WTC11 (cell line): Measurements from ENCODE around the gene RASGRF1. TPM values are rescaled to one million over a fixed set of nuclear protein-coding genes. Genes with fewer than 3 reads are reported as not detected.
"Not testable (repeated sequence)": the region's sequence is repeated elsewhere in the genome, so short reads cannot be mapped to it uniquely, and the experiment has no call there.

Experiments
- ATAC-seq: fragments of 200-7000 bp; cut with Tn5 transposase; 2 replicates; pipeline ENCODE4 v1.10.0; 2021; ENCODE audit warnings: mild to moderate bottlenecking, moderate library complexity
- CTCF ChIA-PET: fragments of 300-600 bp; sonication (Branson Sonifier 250); formaldehyde crosslinking; loops from one replicate; lab custom pipeline; 2021; ENCODE audit warnings: antibody characterized with exemption; lab: Charles Lee
- POLR2A ChIA-PET: fragments of 350-600 bp; sonication (Branson Sonifier 250); formaldehyde crosslinking; loops from one replicate; lab custom pipeline; 2021; ENCODE audit warnings: antibody characterized with exemption; lab: Charles Lee
- DNase-seq: peaks from one replicate; pipeline ENCODE4 v3.0.0; 2021; ENCODE audit warnings: low spot score
- H3K27ac Mint-ChIP-seq: 2 replicates; pipeline ENCODE4 v1.8.0; 2021; ENCODE audit warnings: mixed read lengths
- H3K27me3 Mint-ChIP-seq: 2 replicates; pipeline ENCODE4 v1.8.0; 2021; ENCODE audit warnings: low read depth, mild to moderate bottlenecking, moderate library complexity, mixed read lengths
- H3K36me3 Mint-ChIP-seq: 2 replicates; pipeline ENCODE4 v1.8.0; 2021; ENCODE audit warnings: mixed read lengths
- H3K4me1 Mint-ChIP-seq: 2 replicates; pipeline ENCODE4 v1.8.0; 2022; ENCODE audit warnings: mixed read lengths
- H3K4me3 Mint-ChIP-seq: 2 replicates; pipeline ENCODE4 v1.8.0; 2021; ENCODE audit warnings: mild to moderate bottlenecking, moderate library complexity, mixed read lengths
- H3K9me3 Mint-ChIP-seq: 2 replicates; pipeline ENCODE4 v1.8.0; 2021; ENCODE audit warnings: mixed read lengths
- FOXK1 ChIP-seq: sonication (generic); formaldehyde crosslinking; IDR thresholded peaks from 2 replicates; pipeline ENCODE4 v1.8.0; 2022; ENCODE audit warnings: mild to moderate bottlenecking, moderate library complexity, missing genetic modification reagents
- IRF2 ChIP-seq: sonication (generic); formaldehyde crosslinking; IDR thresholded peaks from 2 replicates; pipeline ENCODE4 v1.8.0; 2022; ENCODE audit warnings: low read depth, missing genetic modification reagents, borderline replicate concordance
- OVOL2 ChIP-seq: fragments of 250-450 bp; sonication (Bioruptor Pico); IDR thresholded peaks from 2 replicates; pipeline ENCODE4 v1.9.0; 2021; ENCODE audit warnings: mild to moderate bottlenecking, borderline replicate concordance
- SOX15 ChIP-seq: fragments of 250-450 bp; sonication (Bioruptor Pico); IDR thresholded peaks from 2 replicates; pipeline ENCODE4 v1.9.0; 2021; ENCODE audit warnings: mild to moderate bottlenecking
- total RNA-seq: library from RNA; stranded (reverse); gene quantifications from 3 replicates; pipeline ENCODE4 v1.2.3, GENCODE V29; 2021
- TF ChIP-seq, protein P1 (sequence below): fragments of 250-450 bp; sonication (Bioruptor Pico); IDR thresholded peaks from 2 replicates; pipeline ENCODE4 v2.1.2; 2022; ENCODE audit warnings: mild to moderate bottlenecking, moderate library complexity
- TF ChIP-seq, protein P2 (sequence below): fragments of 250-450 bp; sonication (Bioruptor Pico); IDR thresholded peaks from 2 replicates; pipeline ENCODE4 v1.9.0; 2021; ENCODE audit warnings: mild to moderate bottlenecking
- TF ChIP-seq, protein P3 (sequence below): fragments of 250-450 bp; sonication (Bioruptor Pico); IDR thresholded peaks from 2 replicates; pipeline ENCODE4 v1.9.0; 2021; ENCODE audit warnings: mild to moderate bottlenecking
- TF ChIP-seq, protein P4 (sequence below): sonication (generic); formaldehyde crosslinking; IDR thresholded peaks from 2 replicates; pipeline ENCODE4 v1.8.0; 2023; ENCODE audit warnings: mild to moderate bottlenecking, missing genetic modification reagents
- TF ChIP-seq, protein P5 (sequence below): fragments of 200-600 bp; IDR thresholded peaks from 2 replicates; pipeline ENCODE4 v1.8.0; 2022; ENCODE audit warnings: antibody characterized with exemption
- TF ChIP-seq, protein P6 (sequence below): sonication (generic); formaldehyde crosslinking; IDR thresholded peaks from 2 replicates; pipeline ENCODE4 v1.8.1; 2023; ENCODE audit warnings: mild to moderate bottlenecking, missing genetic modification reagents, borderline replicate concordance
- TF ChIP-seq, protein P7 (sequence below): sonication (generic); formaldehyde crosslinking; IDR thresholded peaks from 2 replicates; pipeline ENCODE4 v1.8.0; 2022; ENCODE audit warnings: missing genetic modification reagents

RASGRF1 gene
- total RNA-seq, 1 experiment from 2014 or later = 0.85 TPM

DNA sequence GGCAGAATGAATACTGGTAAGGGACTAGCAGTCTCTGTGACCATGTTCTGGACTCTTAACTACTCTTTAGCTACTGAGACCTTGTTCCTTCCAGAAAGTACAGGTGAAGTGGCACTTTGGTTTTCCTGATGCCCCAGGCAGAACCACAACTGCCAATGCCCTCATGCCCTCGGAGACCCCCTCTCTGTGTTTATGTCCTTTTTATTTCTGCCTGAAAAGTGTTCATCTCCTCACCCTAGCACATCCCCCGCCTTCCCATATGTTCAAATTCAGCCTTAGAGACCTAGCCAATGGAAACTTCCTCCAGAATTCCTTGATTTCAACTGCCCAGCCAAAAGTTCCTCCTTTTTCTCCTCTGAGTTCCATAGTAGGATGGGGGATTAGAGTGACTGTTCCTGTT, 23.3 kb upstream of the RASGRF1 start (continued):
- TF ChIP-seq, protein P1, sequence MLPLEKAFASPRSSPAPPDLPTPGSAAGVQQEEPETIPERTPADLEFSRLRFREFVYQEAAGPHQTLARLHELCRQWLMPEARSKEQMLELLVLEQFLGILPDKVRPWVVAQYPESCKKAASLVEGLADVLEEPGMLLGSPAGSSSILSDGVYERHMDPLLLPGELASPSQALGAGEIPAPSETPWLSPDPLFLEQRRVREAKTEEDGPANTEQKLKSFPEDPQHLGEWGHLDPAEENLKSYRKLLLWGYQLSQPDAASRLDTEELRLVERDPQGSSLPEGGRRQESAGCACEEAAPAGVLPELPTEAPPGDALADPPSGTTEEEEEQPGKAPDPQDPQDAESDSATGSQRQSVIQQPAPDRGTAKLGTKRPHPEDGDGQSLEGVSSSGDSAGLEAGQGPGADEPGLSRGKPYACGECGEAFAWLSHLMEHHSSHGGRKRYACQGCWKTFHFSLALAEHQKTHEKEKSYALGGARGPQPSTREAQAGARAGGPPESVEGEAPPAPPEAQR (CRISPR knock-in tag) = no peak
- TF ChIP-seq, protein P2, sequence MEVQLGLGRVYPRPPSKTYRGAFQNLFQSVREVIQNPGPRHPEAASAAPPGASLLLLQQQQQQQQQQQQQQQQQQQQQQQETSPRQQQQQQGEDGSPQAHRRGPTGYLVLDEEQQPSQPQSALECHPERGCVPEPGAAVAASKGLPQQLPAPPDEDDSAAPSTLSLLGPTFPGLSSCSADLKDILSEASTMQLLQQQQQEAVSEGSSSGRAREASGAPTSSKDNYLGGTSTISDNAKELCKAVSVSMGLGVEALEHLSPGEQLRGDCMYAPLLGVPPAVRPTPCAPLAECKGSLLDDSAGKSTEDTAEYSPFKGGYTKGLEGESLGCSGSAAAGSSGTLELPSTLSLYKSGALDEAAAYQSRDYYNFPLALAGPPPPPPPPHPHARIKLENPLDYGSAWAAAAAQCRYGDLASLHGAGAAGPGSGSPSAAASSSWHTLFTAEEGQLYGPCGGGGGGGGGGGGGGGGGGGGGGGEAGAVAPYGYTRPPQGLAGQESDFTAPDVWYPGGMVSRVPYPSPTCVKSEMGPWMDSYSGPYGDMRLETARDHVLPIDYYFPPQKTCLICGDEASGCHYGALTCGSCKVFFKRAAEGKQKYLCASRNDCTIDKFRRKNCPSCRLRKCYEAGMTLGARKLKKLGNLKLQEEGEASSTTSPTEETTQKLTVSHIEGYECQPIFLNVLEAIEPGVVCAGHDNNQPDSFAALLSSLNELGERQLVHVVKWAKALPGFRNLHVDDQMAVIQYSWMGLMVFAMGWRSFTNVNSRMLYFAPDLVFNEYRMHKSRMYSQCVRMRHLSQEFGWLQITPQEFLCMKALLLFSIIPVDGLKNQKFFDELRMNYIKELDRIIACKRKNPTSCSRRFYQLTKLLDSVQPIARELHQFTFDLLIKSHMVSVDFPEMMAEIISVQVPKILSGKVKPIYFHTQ (CRISPR knock-in tag) = no peak
- no peak for TF ChIP-seq IRF2 (CRISPR knock-in tag)
- TF ChIP-seq, protein P3, sequence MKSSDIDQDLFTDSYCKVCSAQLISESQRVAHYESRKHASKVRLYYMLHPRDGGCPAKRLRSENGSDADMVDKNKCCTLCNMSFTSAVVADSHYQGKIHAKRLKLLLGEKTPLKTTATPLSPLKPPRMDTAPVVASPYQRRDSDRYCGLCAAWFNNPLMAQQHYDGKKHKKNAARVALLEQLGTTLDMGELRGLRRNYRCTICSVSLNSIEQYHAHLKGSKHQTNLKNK (CRISPR knock-in tag) = no peak
- TF ChIP-seq, all 79 proteins: peak for 0

DNA sequence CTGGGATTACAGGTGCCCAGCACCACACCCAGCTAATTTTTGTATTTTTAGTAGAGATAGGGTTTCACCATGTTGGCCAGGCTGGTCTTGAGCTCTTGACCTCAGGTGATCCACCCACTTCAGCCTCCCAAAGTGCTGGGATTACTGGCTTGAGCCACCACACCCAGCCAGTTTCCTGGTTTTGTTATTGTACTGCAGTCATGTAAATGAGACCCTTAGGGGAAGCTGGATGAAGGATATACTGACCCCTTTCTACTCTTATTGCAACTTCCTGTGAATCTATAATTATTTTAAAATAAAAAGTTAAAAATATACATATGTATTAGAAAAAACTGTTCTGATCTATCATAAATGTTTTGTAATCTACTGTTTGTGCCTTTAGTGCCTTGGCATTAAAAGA, 20.8 kb upstream of the RASGRF1 start:
- H3K36me3 Mint-ChIP-seq, DNase-seq, H3K4me1 Mint-ChIP-seq, POLR2A ChIA-PET, ATAC-seq, H3K4me3 Mint-ChIP-seq, CTCF ChIA-PET, H3K27ac Mint-ChIP-seq: not testable (repeated sequence)
- Mint-ChIP-seq H3K9me3 (peaks cover 18% of the 10 kb centered on the region), H3K27me3 (peaks cover 18% of the 10 kb centered on the region)

DNA sequence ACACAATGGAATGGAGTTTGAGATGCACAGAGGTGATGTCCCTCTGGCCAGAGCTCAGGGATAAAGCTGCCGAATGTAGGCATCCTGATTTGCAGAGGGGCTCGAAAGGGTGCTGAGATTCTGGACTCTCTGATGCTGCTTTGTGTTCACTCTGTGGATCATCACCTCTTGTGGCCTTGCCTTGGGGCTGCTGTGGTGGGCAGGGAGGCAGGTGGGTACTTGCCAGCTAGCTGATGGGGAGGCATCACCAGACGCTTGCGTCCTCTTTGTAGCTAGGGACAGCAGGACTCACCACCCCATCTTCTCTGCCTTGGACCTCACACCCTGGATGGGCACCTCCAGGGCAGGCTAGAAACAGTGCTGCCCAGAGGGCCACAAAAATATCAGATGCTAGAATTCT, 14.6 kb upstream of the RASGRF1 start:
- Mint-ChIP-seq H3K9me3 (peaks cover 5% of the 10 kb centered on the region), H3K27me3 (peaks cover 57% of the 10 kb centered on the region), H3K4me3 (no peak overlapping the region), H3K36me3 (no peaks in the 10 kb centered on the region), H3K4me1 (no peaks in the 10 kb centered on the region), H3K27ac (no peak overlapping the region)
- ChIA-PET CTCF (interaction anchor here (0.9 to 1.6 kb wide), 2 partner anchors 79 to 92 kb away, joined by 3 to 4 read pairs; no protein-coding TSS in a partner anchor), POLR2A (interaction anchor here (1.0 kb wide), 1 partner anchor 25 kb away, joined by 3 read pairs; no protein-coding TSS in a partner anchor)
- TF ChIP-seq, protein P4, sequence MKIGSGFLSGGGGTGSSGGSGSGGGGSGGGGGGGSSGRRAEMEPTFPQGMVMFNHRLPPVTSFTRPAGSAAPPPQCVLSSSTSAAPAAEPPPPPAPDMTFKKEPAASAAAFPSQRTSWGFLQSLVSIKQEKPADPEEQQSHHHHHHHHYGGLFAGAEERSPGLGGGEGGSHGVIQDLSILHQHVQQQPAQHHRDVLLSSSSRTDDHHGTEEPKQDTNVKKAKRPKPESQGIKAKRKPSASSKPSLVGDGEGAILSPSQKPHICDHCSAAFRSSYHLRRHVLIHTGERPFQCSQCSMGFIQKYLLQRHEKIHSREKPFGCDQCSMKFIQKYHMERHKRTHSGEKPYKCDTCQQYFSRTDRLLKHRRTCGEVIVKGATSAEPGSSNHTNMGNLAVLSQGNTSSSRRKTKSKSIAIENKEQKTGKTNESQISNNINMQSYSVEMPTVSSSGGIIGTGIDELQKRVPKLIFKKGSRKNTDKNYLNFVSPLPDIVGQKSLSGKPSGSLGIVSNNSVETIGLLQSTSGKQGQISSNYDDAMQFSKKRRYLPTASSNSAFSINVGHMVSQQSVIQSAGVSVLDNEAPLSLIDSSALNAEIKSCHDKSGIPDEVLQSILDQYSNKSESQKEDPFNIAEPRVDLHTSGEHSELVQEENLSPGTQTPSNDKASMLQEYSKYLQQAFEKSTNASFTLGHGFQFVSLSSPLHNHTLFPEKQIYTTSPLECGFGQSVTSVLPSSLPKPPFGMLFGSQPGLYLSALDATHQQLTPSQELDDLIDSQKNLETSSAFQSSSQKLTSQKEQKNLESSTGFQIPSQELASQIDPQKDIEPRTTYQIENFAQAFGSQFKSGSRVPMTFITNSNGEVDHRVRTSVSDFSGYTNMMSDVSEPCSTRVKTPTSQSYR (CRISPR knock-in tag) = no peak
- TF ChIP-seq, protein P5, sequence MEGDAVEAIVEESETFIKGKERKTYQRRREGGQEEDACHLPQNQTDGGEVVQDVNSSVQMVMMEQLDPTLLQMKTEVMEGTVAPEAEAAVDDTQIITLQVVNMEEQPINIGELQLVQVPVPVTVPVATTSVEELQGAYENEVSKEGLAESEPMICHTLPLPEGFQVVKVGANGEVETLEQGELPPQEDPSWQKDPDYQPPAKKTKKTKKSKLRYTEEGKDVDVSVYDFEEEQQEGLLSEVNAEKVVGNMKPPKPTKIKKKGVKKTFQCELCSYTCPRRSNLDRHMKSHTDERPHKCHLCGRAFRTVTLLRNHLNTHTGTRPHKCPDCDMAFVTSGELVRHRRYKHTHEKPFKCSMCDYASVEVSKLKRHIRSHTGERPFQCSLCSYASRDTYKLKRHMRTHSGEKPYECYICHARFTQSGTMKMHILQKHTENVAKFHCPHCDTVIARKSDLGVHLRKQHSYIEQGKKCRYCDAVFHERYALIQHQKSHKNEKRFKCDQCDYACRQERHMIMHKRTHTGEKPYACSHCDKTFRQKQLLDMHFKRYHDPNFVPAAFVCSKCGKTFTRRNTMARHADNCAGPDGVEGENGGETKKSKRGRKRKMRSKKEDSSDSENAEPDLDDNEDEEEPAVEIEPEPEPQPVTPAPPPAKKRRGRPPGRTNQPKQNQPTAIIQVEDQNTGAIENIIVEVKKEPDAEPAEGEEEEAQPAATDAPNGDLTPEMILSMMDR = no peak
- TF ChIP-seq, protein P6, sequence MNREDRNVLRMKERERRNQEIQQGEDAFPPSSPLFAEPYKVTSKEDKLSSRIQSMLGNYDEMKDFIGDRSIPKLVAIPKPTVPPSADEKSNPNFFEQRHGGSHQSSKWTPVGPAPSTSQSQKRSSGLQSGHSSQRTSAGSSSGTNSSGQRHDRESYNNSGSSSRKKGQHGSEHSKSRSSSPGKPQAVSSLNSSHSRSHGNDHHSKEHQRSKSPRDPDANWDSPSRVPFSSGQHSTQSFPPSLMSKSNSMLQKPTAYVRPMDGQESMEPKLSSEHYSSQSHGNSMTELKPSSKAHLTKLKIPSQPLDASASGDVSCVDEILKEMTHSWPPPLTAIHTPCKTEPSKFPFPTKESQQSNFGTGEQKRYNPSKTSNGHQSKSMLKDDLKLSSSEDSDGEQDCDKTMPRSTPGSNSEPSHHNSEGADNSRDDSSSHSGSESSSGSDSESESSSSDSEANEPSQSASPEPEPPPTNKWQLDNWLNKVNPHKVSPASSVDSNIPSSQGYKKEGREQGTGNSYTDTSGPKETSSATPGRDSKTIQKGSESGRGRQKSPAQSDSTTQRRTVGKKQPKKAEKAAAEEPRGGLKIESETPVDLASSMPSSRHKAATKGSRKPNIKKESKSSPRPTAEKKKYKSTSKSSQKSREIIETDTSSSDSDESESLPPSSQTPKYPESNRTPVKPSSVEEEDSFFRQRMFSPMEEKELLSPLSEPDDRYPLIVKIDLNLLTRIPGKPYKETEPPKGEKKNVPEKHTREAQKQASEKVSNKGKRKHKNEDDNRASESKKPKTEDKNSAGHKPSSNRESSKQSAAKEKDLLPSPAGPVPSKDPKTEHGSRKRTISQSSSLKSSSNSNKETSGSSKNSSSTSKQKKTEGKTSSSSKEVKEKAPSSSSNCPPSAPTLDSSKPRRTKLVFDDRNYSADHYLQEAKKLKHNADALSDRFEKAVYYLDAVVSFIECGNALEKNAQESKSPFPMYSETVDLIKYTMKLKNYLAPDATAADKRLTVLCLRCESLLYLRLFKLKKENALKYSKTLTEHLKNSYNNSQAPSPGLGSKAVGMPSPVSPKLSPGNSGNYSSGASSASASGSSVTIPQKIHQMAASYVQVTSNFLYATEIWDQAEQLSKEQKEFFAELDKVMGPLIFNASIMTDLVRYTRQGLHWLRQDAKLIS (CRISPR knock-in tag) = no peak
- no peak for TF ChIP-seq SOX15
- TF ChIP-seq, protein P7, sequence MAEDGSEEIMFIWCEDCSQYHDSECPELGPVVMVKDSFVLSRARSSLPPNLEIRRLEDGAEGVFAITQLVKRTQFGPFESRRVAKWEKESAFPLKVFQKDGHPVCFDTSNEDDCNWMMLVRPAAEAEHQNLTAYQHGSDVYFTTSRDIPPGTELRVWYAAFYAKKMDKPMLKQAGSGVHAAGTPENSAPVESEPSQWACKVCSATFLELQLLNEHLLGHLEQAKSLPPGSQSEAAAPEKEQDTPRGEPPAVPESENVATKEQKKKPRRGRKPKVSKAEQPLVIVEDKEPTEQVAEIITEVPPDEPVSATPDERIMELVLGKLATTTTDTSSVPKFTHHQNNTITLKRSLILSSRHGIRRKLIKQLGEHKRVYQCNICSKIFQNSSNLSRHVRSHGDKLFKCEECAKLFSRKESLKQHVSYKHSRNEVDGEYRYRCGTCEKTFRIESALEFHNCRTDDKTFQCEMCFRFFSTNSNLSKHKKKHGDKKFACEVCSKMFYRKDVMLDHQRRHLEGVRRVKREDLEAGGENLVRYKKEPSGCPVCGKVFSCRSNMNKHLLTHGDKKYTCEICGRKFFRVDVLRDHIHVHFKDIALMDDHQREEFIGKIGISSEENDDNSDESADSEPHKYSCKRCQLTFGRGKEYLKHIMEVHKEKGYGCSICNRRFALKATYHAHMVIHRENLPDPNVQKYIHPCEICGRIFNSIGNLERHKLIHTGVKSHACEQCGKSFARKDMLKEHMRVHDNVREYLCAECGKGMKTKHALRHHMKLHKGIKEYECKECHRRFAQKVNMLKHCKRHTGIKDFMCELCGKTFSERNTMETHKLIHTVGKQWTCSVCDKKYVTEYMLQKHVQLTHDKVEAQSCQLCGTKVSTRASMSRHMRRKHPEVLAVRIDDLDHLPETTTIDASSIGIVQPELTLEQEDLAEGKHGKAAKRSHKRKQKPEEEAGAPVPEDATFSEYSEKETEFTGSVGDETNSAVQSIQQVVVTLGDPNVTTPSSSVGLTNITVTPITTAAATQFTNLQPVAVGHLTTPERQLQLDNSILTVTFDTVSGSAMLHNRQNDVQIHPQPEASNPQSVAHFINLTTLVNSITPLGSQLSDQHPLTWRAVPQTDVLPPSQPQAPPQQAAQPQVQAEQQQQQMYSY (CRISPR knock-in tag) = no peak
- no peak for TF ChIP-seq FOXK1 (CRISPR knock-in tag)
- TF ChIP-seq, protein P3 (CRISPR knock-in tag) = no peak
- TF ChIP-seq OVOL2 = no peak
- no peak for DNase-seq
- no peak for ATAC-seq
